DOHH2 (cell line): ENCODE results near the gene ZRANB2.

Experiments
- H3F3A ChIP-seq: fragments of 200-600 bp; sonication (generic), shearing (Covaris generic); 2 replicates; pipeline ENCODE4 v1.6.0; 2016; ENCODE audit warnings: antibody characterized with exemption, mild to moderate bottlenecking; ENCODE audit not compliant: control insufficient read depth, insufficient read depth
- H3K27ac ChIP-seq: fragments of 200-600 bp; sonication (generic); 2 replicates; pipeline ENCODE4 v1.5.1; 2014; ENCODE audit warnings: low read depth, mild to moderate bottlenecking, low read length, moderate library complexity
- H3K27me3 ChIP-seq: fragments of 200-600 bp; sonication (generic); 2 replicates; pipeline ENCODE4 v1.6.1; 2014; ENCODE audit warnings: mild to moderate bottlenecking, low read length, mixed read lengths; ENCODE audit not compliant: control insufficient read depth
- H3K36me3 ChIP-seq: fragments of 200-600 bp; sonication (generic); 2 replicates; pipeline ENCODE4 v1.6.1; 2014; ENCODE audit warnings: mild to moderate bottlenecking, low read length, moderate library complexity, mixed read lengths; ENCODE audit not compliant: control insufficient read depth
- H3K4me1 ChIP-seq: fragments of 200-600 bp; sonication (generic); 2 replicates; pipeline ENCODE4 v1.6.1; 2014; ENCODE audit warnings: mild to moderate bottlenecking, low read length, mixed read lengths; ENCODE audit not compliant: control insufficient read depth
- H3K4me2 ChIP-seq: fragments of 200-600 bp; sonication (generic); 2 replicates; pipeline ENCODE4 v1.6.0; 2014; ENCODE audit warnings: mild to moderate bottlenecking, low read length, moderate library complexity
- H3K4me3 ChIP-seq: fragments of 200-600 bp; sonication (generic); 2 replicates; pipeline ENCODE4 v1.5.1; 2014; ENCODE audit warnings: mild to moderate bottlenecking, low read length, mixed read lengths
- H3K79me2 ChIP-seq: fragments of 200-600 bp; sonication (generic); 2 replicates; pipeline ENCODE4 v1.6.1; 2014; ENCODE audit warnings: mild to moderate bottlenecking, low read length, mixed read lengths; ENCODE audit not compliant: control insufficient read depth
- H3K9me2 ChIP-seq: fragments of 200-600 bp; sonication (generic); replicated peaks from 2 replicates; pipeline ENCODE4 v1.6.1; 2014; ENCODE audit warnings: mild to moderate bottlenecking, low read length, mixed read lengths; ENCODE audit not compliant: control insufficient read depth
- H3K9me3 ChIP-seq: fragments of 200-600 bp; sonication (generic); 2 replicates; pipeline ENCODE4 v1.6.1; 2014; ENCODE audit warnings: antibody characterized with exemption, low read length, mixed read lengths; ENCODE audit not compliant: control insufficient read depth, insufficient read depth
- H4K20me1 ChIP-seq: fragments of 200-600 bp; sonication (generic); 2 replicates; pipeline ENCODE4 v1.6.0; 2014; ENCODE audit warnings: low read depth, mild to moderate bottlenecking, antibody characterized with exemption, low read length, moderate library complexity; ENCODE audit not compliant: control insufficient read depth, insufficient read depth
- CTCF ChIP-seq: fragments of 200-600 bp; sonication (generic); IDR thresholded peaks from one replicate; pipeline ENCODE4 v1.5.1; 2014; ENCODE audit warnings: antibody characterized with exemption, mild to moderate bottlenecking, low read depth, low read length; ENCODE audit not compliant: poor library complexity, severe bottlenecking
- EZH2phosphoT487 ChIP-seq: fragments of 200-600 bp; sonication (generic); IDR thresholded peaks from 2 replicates; pipeline ENCODE4 v1.6.1; 2017; ENCODE audit warnings: borderline replicate concordance, mild to moderate bottlenecking, antibody characterized with exemption, low read length, moderate library complexity, mixed read lengths

Gene ZRANB2

GRCh38 chr1:71037066-71037465 is 43.8 kb downstream of the ZRANB2 start:
- H3K27me3 ChIP-seq: peaks cover 8% of the 10 kb centered on the region; the same call in 1 of the 2 replicates
- no peaks in the 10 kb centered on the region for H3K4me1 ChIP-seq
- H3K79me2 ChIP-seq: no peaks in the 10 kb centered on the region
- H3K36me3 ChIP-seq: no peaks in the 10 kb centered on the region
- H3K4me3 ChIP-seq: no peak overlapping the region
- TF ChIP-seq EZH2phosphoT487 (no peak), CTCF (no peak)
- no peaks in the 10 kb centered on the region for H3K9me2 ChIP-seq
- no peak overlapping the region for H3K27ac ChIP-seq
- H3K9me3 ChIP-seq: no peaks in the 10 kb centered on the region
- no peaks in the 10 kb centered on the region for H3F3A ChIP-seq
- H3K4me2 ChIP-seq: no peak overlapping the region
- no peaks in the 10 kb centered on the region for H4K20me1 ChIP-seq

- H3K27ac ChIP-seq: no peak overlapping the region
- no peaks in the 10 kb centered on the region for H3K9me3 ChIP-seq
- no peak overlapping the region for H3K4me2 ChIP-seq
- H3F3A ChIP-seq: no peaks in the 10 kb centered on the region
- no peak overlapping the region for H3K4me3 ChIP-seq
- no peaks in the 10 kb centered on the region for H3K27me3 ChIP-seq
- H3K9me2 ChIP-seq: no peaks in the 10 kb centered on the region
- H3K36me3 ChIP-seq: no peaks in the 10 kb centered on the region
- no peak for TF ChIP-seq EZH2phosphoT487
- no peak for TF ChIP-seq CTCF
- no peaks in the 10 kb centered on the region for H3K4me1 ChIP-seq
- H3K79me2 ChIP-seq: no peaks in the 10 kb centered on the region
- no peaks in the 10 kb centered on the region for H4K20me1 ChIP-seq
Observed at GRCh38 chr1:71033136-71033535, 47.7 kb downstream of the ZRANB2 start.

- no peaks in the 10 kb centered on the region for H3K79me2 ChIP-seq
- no peaks in the 10 kb centered on the region for H3K36me3 ChIP-seq
- H3K27me3 ChIP-seq: no peaks in the 10 kb centered on the region
- H3K27ac ChIP-seq: no peak overlapping the region
- no peaks in the 10 kb centered on the region for H3K4me1 ChIP-seq
- H4K20me1 ChIP-seq: no peaks in the 10 kb centered on the region
- no peaks in the 10 kb centered on the region for H3K9me2 ChIP-seq
- no peak overlapping the region for H3K4me3 ChIP-seq
- H3K4me2 ChIP-seq: no peak overlapping the region
- no peaks in the 10 kb centered on the region for H3K9me3 ChIP-seq
- TF ChIP-seq EZH2phosphoT487 (no peak), CTCF (no peak)
- H3F3A ChIP-seq: no peaks in the 10 kb centered on the region
Observed at GRCh38 chr1:71031426-71031825, 49.4 kb downstream of the ZRANB2 start.

GRCh38 chr1:71030026-71030425 is 50.8 kb downstream of the ZRANB2 start:
- H3K9me3 ChIP-seq: no peaks in the 10 kb centered on the region
- H4K20me1 ChIP-seq: no peaks in the 10 kb centered on the region
- no peaks in the 10 kb centered on the region for H3K36me3 ChIP-seq
- TF ChIP-seq EZH2phosphoT487 (no peak), CTCF (no peak)
- H3K27ac ChIP-seq: no peak overlapping the region
- H3K4me2 ChIP-seq: no peak overlapping the region
- H3K27me3 ChIP-seq: no peaks in the 10 kb centered on the region
- H3K79me2 ChIP-seq: no peaks in the 10 kb centered on the region
- no peak overlapping the region for H3K4me3 ChIP-seq
- H3K4me1 ChIP-seq: no peaks in the 10 kb centered on the region
- H3K9me2 ChIP-seq: no peaks in the 10 kb centered on the region
- H3F3A ChIP-seq: no peaks in the 10 kb centered on the region
